IMR-90 (cell line): ENCODE measurements around the gene PRKAG2. TPM values are rescaled to one million over a fixed set of nuclear protein-coding genes. Genes with fewer than 3 reads are reported as not detected.
A peak's percentile ranks its signal among the peaks of the same experiment; 100 is the strongest.

Experiments used
- ATAC-seq: fragments of 200-7000 bp; cut with Tn5 transposase; 2 replicates; pipeline ENCODE4 v1.9.1; 2020; ENCODE audit warnings: low read depth, mild to moderate bottlenecking, moderate library complexity
- BruUV-seq: library from RNA; stranded (reverse); fragments of 400-500 nt; replicated peaks from 2 replicates; lab custom pipeline; 2021; lab: Mats Ljungman, UMichigan
- CTCF ChIA-PET: fragments of 300-600 bp; formaldehyde crosslinking; extraction: SDS; loops from one replicate; lab custom pipeline; 2021; ENCODE audit warnings: antibody characterized with exemption; lab: Yijun Ruan, JAX
- POLR2A ChIA-PET: fragments of 300-600 bp; sonication (Branson Sonifier 250); formaldehyde crosslinking; loops from one replicate; lab custom pipeline; 2022; ENCODE audit warnings: antibody characterized with exemption; ENCODE audit not compliant: unreplicated experiment; lab: Charles Lee
- DNase-seq: peaks from one replicate; pipeline ENCODE4 v3.0.0; 2013
- H2AFZ ChIP-seq: replicated peaks from 2 replicates; pipeline ENCODE3; 2013; ENCODE audit warnings: low read length, mild to moderate bottlenecking; ENCODE audit not compliant: poor library complexity
- H2AK5ac ChIP-seq: 2 replicates; pipeline ENCODE4 v1.6.1; 2013; ENCODE audit warnings: low read depth, low read length, inconsistent platforms
- H2AK9ac ChIP-seq: replicated peaks from 2 replicates; pipeline ENCODE3; 2013; ENCODE audit warnings: mild to moderate bottlenecking, low read depth, low read length, moderate library complexity; ENCODE audit not compliant: poor library complexity
- H2BK120ac ChIP-seq: 2 replicates; pipeline ENCODE4 v1.6.1; 2013; ENCODE audit warnings: low read depth, low read length, inconsistent platforms
- H2BK15ac ChIP-seq: 3 replicates; pipeline ENCODE4 v1.6.1; 2013; ENCODE audit warnings: low read depth, low read length, inconsistent platforms
- H2BK20ac ChIP-seq: 2 replicates; pipeline ENCODE4 v1.6.1; 2013; ENCODE audit warnings: low read depth, mild to moderate bottlenecking, inconsistent platforms, low read length, moderate library complexity
- H2BK5ac ChIP-seq: 2 replicates; pipeline ENCODE4 v1.6.1; 2013; ENCODE audit warnings: mild to moderate bottlenecking, low read depth, low read length, inconsistent platforms; ENCODE audit not compliant: poor library complexity, severe bottlenecking
- H3K14ac ChIP-seq: replicated peaks from 2 replicates; pipeline ENCODE4 v1.6.1; 2013; ENCODE audit warnings: low read depth, low read length, inconsistent platforms
- H3K18ac ChIP-seq: 2 replicates; pipeline ENCODE4 v1.6.1; 2013; ENCODE audit warnings: low read depth, low read length, control low read depth
- H3K23ac ChIP-seq: 2 replicates; pipeline ENCODE4 v1.6.1; 2013; ENCODE audit warnings: low read depth, low read length, inconsistent platforms
- H3K27ac ChIP-seq: 2 replicates; pipeline ENCODE4 v1.5.1; 2013; ENCODE audit warnings: mild to moderate bottlenecking, control low read depth, low read length; ENCODE audit not compliant: insufficient read depth
- H3K27me3 ChIP-seq: 2 replicates; pipeline ENCODE4 v1.6.1; 2013; ENCODE audit warnings: low read length; ENCODE audit not compliant: control insufficient read depth, insufficient read depth
- H3K36me3 ChIP-seq: 2 replicates; pipeline ENCODE4 v1.6.1; 2013; ENCODE audit warnings: low read length, mixed read lengths; ENCODE audit not compliant: control insufficient read depth, insufficient read depth
- H3K4ac ChIP-seq: 2 replicates; pipeline ENCODE4 v1.6.1; 2013; ENCODE audit warnings: low read depth, low read length, inconsistent platforms
- H3K4me1 ChIP-seq: 2 replicates; pipeline ENCODE4 v1.6.1; 2013; ENCODE audit warnings: low read length, mixed read lengths; ENCODE audit not compliant: control insufficient read depth, insufficient read depth
- H3K4me2 ChIP-seq: 2 replicates; pipeline ENCODE4 v1.6.1; 2013; ENCODE audit warnings: low read depth, mild to moderate bottlenecking, control low read depth, low read length, moderate library complexity
- H3K4me3 ChIP-seq: 2 replicates; pipeline ENCODE4 v1.5.1; 2013; ENCODE audit warnings: low read depth, mild to moderate bottlenecking, control low read depth, low read length, moderate library complexity; ENCODE audit not compliant: insufficient read depth
- H3K56ac ChIP-seq: 2 replicates; pipeline ENCODE4 v1.6.1; 2013; ENCODE audit warnings: low read length, inconsistent platforms; ENCODE audit not compliant: insufficient read depth; ENCODE audit errors: extremely low read depth
- H3K79me1 ChIP-seq, 2 experiments: 2 replicates each; pipeline ENCODE4 v1.6.1; 2013; ENCODE audit warnings: low read length in 2 of 2, inconsistent platforms in 1 of 2, low read depth in 1 of 2
- H3K9ac ChIP-seq: 2 replicates; pipeline ENCODE4 v1.6.1; 2013; ENCODE audit warnings: low read depth, low read length, control low read depth
- H3K9me1 ChIP-seq: 2 replicates; pipeline ENCODE4 v1.6.1; 2013; ENCODE audit warnings: low read length, inconsistent platforms; ENCODE audit not compliant: insufficient read depth
- H3K9me3 ChIP-seq: 2 replicates; pipeline ENCODE4 v1.6.1; 2013; ENCODE audit warnings: low read length; ENCODE audit not compliant: control insufficient read depth, insufficient read depth
- H4K20me1 ChIP-seq: 2 replicates; pipeline ENCODE4 v1.6.1; 2013; ENCODE audit warnings: low read length, inconsistent platforms; ENCODE audit not compliant: insufficient read depth
- H4K5ac ChIP-seq: 2 replicates; pipeline ENCODE4 v1.6.1; 2013; ENCODE audit warnings: mild to moderate bottlenecking, low read depth, low read length, control low read depth
- H4K8ac ChIP-seq, 2 experiments: 2 replicates each; pipeline ENCODE4 v1.6.1; 2013; ENCODE audit warnings: low read depth in 2 of 2, low read length in 2 of 2, control low read depth in 1 of 2, inconsistent platforms in 1 of 2
- H4K91ac ChIP-seq: 2 replicates; pipeline ENCODE4 v1.6.1; 2013; ENCODE audit warnings: low read depth, low read length, inconsistent platforms; ENCODE audit not compliant: insufficient read depth
- BHLHE40 ChIP-seq: fragments of 150-350 bp; IDR thresholded peaks from 2 replicates; pipeline ENCODE4 v1.6.1; 2016; ENCODE audit warnings: mild to moderate bottlenecking, low read depth, low read length
- CEBPB ChIP-seq: IDR thresholded peaks from 2 replicates; pipeline ENCODE4 v1.6.1; 2012; ENCODE audit warnings: low read depth, low read length, improper control_type of control experiment
- CHD1 ChIP-seq: IDR thresholded peaks from 2 replicates; pipeline ENCODE4 v1.6.1; 2012; ENCODE audit warnings: low read depth, low read length, improper control_type of control experiment
- CTCF ChIP-seq: conservative IDR thresholded peaks from 2 replicates; pipeline ENCODE4 v1.5.1; 2012; ENCODE audit warnings: mild to moderate bottlenecking, low read depth, low read length, improper control_type of control experiment
- FOS ChIP-seq: fragments of 150-350 bp; IDR thresholded peaks from 2 replicates; pipeline ENCODE4 v1.6.1; 2016; ENCODE audit warnings: low read depth, low read length
- MAFK ChIP-seq: IDR thresholded peaks from 2 replicates; pipeline ENCODE4 v1.6.1; 2012; ENCODE audit warnings: low read depth, low read length, improper control_type of control experiment
- MAZ ChIP-seq: IDR thresholded peaks from 2 replicates; pipeline ENCODE4 v1.6.1; 2012; ENCODE audit warnings: low read depth, mild to moderate bottlenecking, low read length, improper control_type of control experiment, moderate library complexity, borderline replicate concordance
- MXI1 ChIP-seq: IDR thresholded peaks from 2 replicates; pipeline ENCODE4 v1.6.1; 2012; ENCODE audit warnings: low read depth, mild to moderate bottlenecking, low read length, moderate library complexity, borderline replicate concordance
- NFE2L2 ChIP-seq: fragments of 150-350 bp; IDR thresholded peaks from 2 replicates; pipeline ENCODE4 v1.6.1; 2016; ENCODE audit warnings: low read depth, mild to moderate bottlenecking, low read length
- POLR2A ChIP-seq: IDR thresholded peaks from 2 replicates; pipeline ENCODE4 v1.6.1; 2012; ENCODE audit warnings: mild to moderate bottlenecking, low read depth, low read length
- RAD21 ChIP-seq: IDR thresholded peaks from 2 replicates; pipeline ENCODE4 v1.6.1; 2012; ENCODE audit warnings: low read length, improper control_type of control experiment
- RFX5 ChIP-seq: IDR thresholded peaks from 2 replicates; pipeline ENCODE4 v1.8.0; 2012; ENCODE audit warnings: low read depth, mild to moderate bottlenecking, low read length, moderate library complexity
- USF2 ChIP-seq: fragments of 150-350 bp; IDR thresholded peaks from 2 replicates; pipeline ENCODE4 v1.6.1; 2017; ENCODE audit warnings: mild to moderate bottlenecking, antibody characterized with exemption, low read length, low read depth
- WGBS, 2 experiments: methylation state at CpG; one replicate each; pipeline versions ENCODE4 v1.1.5 to v1.1.7; 2013; ENCODE audit warnings: missing lambda C conversion rate in 2 of 2; ENCODE audit not compliant: insufficient read length in 1 of 2; ENCODE audit errors: extremely low coverage in 2 of 2; 5-methylcytosine and 5-hydroxymethylcytosine counted together
- dilution Hi-C: fragments of 300-500 bp; cut with HindIII; formaldehyde crosslinking; loops from one replicate; pipeline ENCODE4 v1.14.3; 2018; ENCODE audit warnings: low sequenced_read_pairs; ENCODE audit not compliant: unreplicated experiment
- in situ Hi-C: fragments of 300-500 bp; cut with MboI; formaldehyde crosslinking; loops from 3 replicates; pipeline ENCODE4 v1.14.3; 2019; ENCODE audit warnings: low sequenced_read_pairs, inconsistent platforms, mixed read lengths
- intact Hi-C: fragments of 100-400 bp; cut with micrococcal nuclease; formaldehyde crosslinking; loops from 2 replicates; pipeline ENCODE4 v1.10.0; 2022
- polyA plus RNA-seq, 3 experiments: library from polyadenylated mRNA; depleted of rRNA; stranded (reverse); fragments of >200 nt; gene quantifications; 2 replicates each; pipeline ENCODE4 v1.2.3, GENCODE V29; 2012; ENCODE audit warnings: low replicate concordance in 1 of 3
- total RNA-seq: library from RNA; depleted of rRNA; stranded (reverse); fragments of >200 nt; gene quantifications from 2 replicates; pipeline ENCODE4 v1.2.3, GENCODE V29; 2012

Gene PRKAG2
- total and polyA plus RNA-seq, 2 of the 4 experiments (the other 2 are of a cell fraction), result 15.4 to 21.6 TPM

- Histone ChIP-seq H2BK120ac (peak overlapping the region; percentile 63; the same call in 1 of the 2 replicates), H3K18ac (peak overlapping the region; percentile 55), H3K4me3 (no peak overlapping the region), H3K4me2 (no peak overlapping the region; the same call in 1 of the 2 replicates), H3K56ac (no peak overlapping the region), H3K27ac (peak overlapping the region; percentile 76; the same call in 1 of the 2 replicates), H2AK5ac (no peak overlapping the region), H4K91ac (no peak overlapping the region), H2AK9ac (peak overlapping the region; percentile 79), H3K36me3 (no peaks in the 10 kb centered on the region), H2BK20ac (peak overlapping the region; percentile 79; the same call in 1 of the 2 replicates), H3K4me1 (peaks cover 3% of the 10 kb centered on the region; the same call in 1 of the 2 replicates), H2AFZ (peak overlapping the region; percentile 46), H4K8ac (peak overlapping the region in 1 of 2 experiments; percentile 90; a peak in 2 of 4 replicates), H3K9me3 (no peaks in the 10 kb centered on the region), H4K20me1 (no peaks in the 10 kb centered on the region), H3K79me1 (no peaks in the 10 kb centered on the region), H3K9me1 (no peaks in the 10 kb centered on the region), H2BK15ac (peak overlapping the region; percentile 30; the same call in 1 of the 3 replicates), H3K27me3 (peaks cover 8% of the 10 kb centered on the region), H3K23ac (peak overlapping the region; percentile 49; the same call in 1 of the 2 replicates), H4K5ac (peak overlapping the region; percentile 70; the same call in 1 of the 2 replicates), H3K9ac (no peak overlapping the region), H2BK5ac (no peak overlapping the region), H3K4ac (peak overlapping the region; percentile 60; the same call in 1 of the 2 replicates), H3K14ac (peak overlapping the region; percentile 48)
- intact Hi-C loops (loop anchor here (10.0 kb wide), 1 partner anchor 66 kb away; no protein-coding TSS in a partner anchor), dilution Hi-C loops (no loop called here), in situ Hi-C loops (no loop called here)
- ChIA-PET CTCF (no interaction called here), POLR2A (no interaction called here)
- TF ChIP-seq POLR2A (no peak), CHD1 (no peak), MAZ (no peak), CEBPB (no peak), RAD21 (no peak), USF2 (no peak), NFE2L2 (no peak), FOS (no peak), MAFK (no peak), BHLHE40 (no peak), CTCF (no peak), RFX5 (no peak), MXI1 (no peak)
- DNase-seq (peak; percentile 89), ATAC-seq (peak; percentile 78)
- no CpG with 5 or more reads among the region's 3 CpGs for WGBS, 2 experiments
- BruUV-seq, result no TSS peak
Observed at GRCh38 chr7:151550656-151551286, 326.1 kb downstream of the PRKAG2 start.
